ENCODE measurements around the gene MCTP1.
"Not testable (repeated sequence)": the region's sequence is repeated elsewhere in the genome, so short reads cannot be mapped to it uniquely, and the experiment has no call there.

GRCh38 chr5:94994537-94994936 is 290.4 kb downstream of the MCTP1 start:
- not testable (repeated sequence) for TF ChIP-seq CTCF (conservative IDR thresholded peaks at IDR 0.05); ZFX (IDR thresholded peaks at IDR 0.05)
